HEK293T (cell line): ENCODE measurements around the gene RAB3IL1.

Experiments used
- CTCF ChIA-PET: fragments of 350-600 bp; formaldehyde crosslinking; extraction: SDS; loops from one replicate; lab custom pipeline; 2021; ENCODE audit warnings: antibody characterized with exemption, inconsistent platforms; lab: Yijun Ruan, JAX
- POLR2A ChIA-PET: fragments of 350-600 bp; formaldehyde crosslinking; extraction: SDS; loops from one replicate; lab custom pipeline; 2020; ENCODE audit warnings: antibody characterized with exemption, inconsistent platforms; lab: Yijun Ruan, JAX
- DNase-seq: peaks from one replicate; pipeline ENCODE4 v3.0.0; 2012; ENCODE audit warnings: mixed read lengths; ENCODE audit errors: extremely low spot score
- ARNT ChIP-seq: fragments of 450-650 bp; IDR thresholded peaks from 2 replicates; pipeline ENCODE4 v1.6.1; 2017; ENCODE audit warnings: mild to moderate bottlenecking
- BHLHE40 ChIP-seq: fragments of 450-650 bp; IDR thresholded peaks from 2 replicates; pipeline ENCODE4 v1.6.1; 2016; ENCODE audit warnings: mild to moderate bottlenecking, moderate library complexity, borderline replicate concordance
- CTBP1 ChIP-seq: fragments of 450-650 bp; IDR thresholded peaks from 2 replicates; pipeline ENCODE4 v1.6.1; 2016; ENCODE audit warnings: borderline replicate concordance
- ELF4 ChIP-seq: fragments of 450-650 bp; IDR thresholded peaks from 2 replicates; pipeline ENCODE4 v1.6.1; 2017; ENCODE audit warnings: antibody characterized with exemption
- FOXA1 ChIP-seq: fragments of 450-650 bp; IDR thresholded peaks from 2 replicates; pipeline ENCODE4 v1.6.1; 2016; ENCODE audit warnings: mild to moderate bottlenecking
- FOXK2 ChIP-seq: fragments of 450-650 bp; IDR thresholded peaks from 2 replicates; pipeline ENCODE4 v1.6.1; 2016; ENCODE audit warnings: mild to moderate bottlenecking
- FOXM1 ChIP-seq: fragments of 450-650 bp; IDR thresholded peaks from 2 replicates; pipeline ENCODE4 v1.6.1; 2017; ENCODE audit warnings: mild to moderate bottlenecking, borderline replicate concordance
- HDGF ChIP-seq: fragments of 450-650 bp; IDR thresholded peaks from 2 replicates; pipeline ENCODE4 v1.6.1; 2017; ENCODE audit warnings: antibody characterized with exemption, borderline replicate concordance
- L3MBTL2 ChIP-seq: fragments of 450-650 bp; conservative IDR thresholded peaks from 2 replicates; pipeline ENCODE4 v1.6.1; 2016; ENCODE audit warnings: mild to moderate bottlenecking
- LEF1 ChIP-seq: fragments of 450-650 bp; IDR thresholded peaks from 2 replicates; pipeline ENCODE4 v1.6.1; 2017; ENCODE audit warnings: mild to moderate bottlenecking, borderline replicate concordance
- NFRKB ChIP-seq: fragments of 450-650 bp; IDR thresholded peaks from 2 replicates; pipeline ENCODE4 v1.6.1; 2016; ENCODE audit warnings: mild to moderate bottlenecking, moderate library complexity
- PKNOX1 ChIP-seq: fragments of 450-650 bp; IDR thresholded peaks from 2 replicates; pipeline ENCODE4 v1.6.1; 2016
- SP1 ChIP-seq: fragments of 450-650 bp; IDR thresholded peaks from 2 replicates; pipeline ENCODE4 v1.6.1; 2017
- SUZ12 ChIP-seq: fragments of 450-650 bp; IDR thresholded peaks from 2 replicates; pipeline ENCODE4 v1.6.1; 2016; ENCODE audit warnings: mild to moderate bottlenecking
- TARDBP ChIP-seq: fragments of 450-650 bp; IDR thresholded peaks from 2 replicates; pipeline ENCODE4 v1.6.1; 2016
- ZNF384 ChIP-seq: fragments of 450-650 bp; IDR thresholded peaks from 2 replicates; pipeline ENCODE4 v1.6.1; 2016

RAB3IL1 gene

GRCh38 chr11:61911701-61912529 lies 5.5 kb downstream of the RAB3IL1 start:
- DNase-seq = no peak
- ChIA-PET CTCF (no interaction called here), POLR2A (no interaction called here)
- TF ChIP-seq L3MBTL2 (no peak), SP1 (no peak), FOXA1 (no peak), FOXM1 (no peak), ZNF384 (no peak), NFRKB (no peak), LEF1 (no peak), HDGF (no peak), BHLHE40 (no peak), ARNT (no peak)

GRCh38 chr11:61911128-61911700 lies 6.2 kb downstream of the RAB3IL1 start:
- ChIA-PET POLR2A (no interaction called here), CTCF (interaction anchor here (2.0 kb wide), 1 partner anchor 12 kb away, joined by 8 read pairs; no protein-coding TSS in a partner anchor)
- no peak for DNase-seq
- TF ChIP-seq LEF1 (no peak), NFRKB (no peak), ZNF384 (no peak), SP1 (no peak), L3MBTL2 (no peak), SUZ12 (no peak)

- no peak for TF ChIP-seq FOXM1
- TF ChIP-seq NFRKB = no peak
- no peak for TF ChIP-seq PKNOX1
- no peak for TF ChIP-seq SUZ12
- no peak for TF ChIP-seq SP1
- no peak for TF ChIP-seq FOXA1
- no peak for TF ChIP-seq LEF1
- no peak for TF ChIP-seq FOXK2
- TF ChIP-seq ARNT = no peak
- TF ChIP-seq HDGF = no peak
- no peak for TF ChIP-seq BHLHE40
- no peak for TF ChIP-seq TARDBP
- no peak for TF ChIP-seq ELF4
- no peak for TF ChIP-seq ZNF384
- no peak for TF ChIP-seq CTBP1
- TF ChIP-seq L3MBTL2 = no peak
- CTCF ChIA-PET = interaction anchor here (0.9 to 2.0 kb wide), 3 partner anchors 11 to 172 kb away, joined by 3 to 8 read pairs (median 6); no protein-coding TSS in a partner anchor
- POLR2A ChIA-PET = no interaction called here
- no peak for DNase-seq
Observed at GRCh38 chr11:61910187-61911127, 6.9 kb downstream of the RAB3IL1 start.

- POLR2A ChIA-PET = interaction anchor here (1.0 to 1.2 kb wide), 2 partner anchors 41 to 59 kb away, joined by 3 read pairs; no protein-coding TSS in a partner anchor
Observed at GRCh38 chr11:61908730-61909316, 8.5 kb downstream of the RAB3IL1 start.

GRCh38 chr11:61907871-61908729 lies 9.3 kb downstream of the RAB3IL1 start:
- TF ChIP-seq BHLHE40 = no peak
- no peak for TF ChIP-seq SP1
- no peak for TF ChIP-seq ELF4
- TF ChIP-seq FOXA1 = no peak
- TF ChIP-seq NFRKB = no peak
- TF ChIP-seq HDGF = no peak
- no peak for TF ChIP-seq ARNT
- DNase-seq = no peak
- ChIA-PET POLR2A (interaction anchor here (0.7 to 1.2 kb wide), 4 partner anchors 41 to 60 kb away, joined by 3 read pairs; partner anchors contain the start of gene FTH1), CTCF (interaction anchor here (1.1 to 2.4 kb wide), 3 partner anchors 9 to 39 kb away, joined by 4 to 21 read pairs (median 6); no protein-coding TSS in a partner anchor)

More at GRCh38 chr11:61908730-61909316, 8.5 kb downstream of the RAB3IL1 start:
- DNase-seq = no peak
- CTCF ChIA-PET = interaction anchor here (0.6 to 2.4 kb wide), 3 partner anchors 10 to 11 kb away, joined by 4 to 21 read pairs (median 5); no protein-coding TSS in a partner anchor
- no peak for TF ChIP-seq TARDBP
- TF ChIP-seq FOXM1 = no peak
- TF ChIP-seq L3MBTL2 = no peak
- no peak for TF ChIP-seq ARNT
- no peak for TF ChIP-seq SUZ12
- TF ChIP-seq BHLHE40 = no peak
- no peak for TF ChIP-seq SP1
- TF ChIP-seq FOXK2 = no peak
- no peak for TF ChIP-seq CTBP1
- no peak for TF ChIP-seq ZNF384
